NCI-H128 (cell line): Measurements from ENCODE around the gene LINS1.

Source experiments
- DNase-seq: peaks from one replicate; lab custom pipeline; 2025; ENCODE audit not compliant: unreplicated experiment; lab: John Stamatoyannopoulos, UW

LINS1 gene, protein sequence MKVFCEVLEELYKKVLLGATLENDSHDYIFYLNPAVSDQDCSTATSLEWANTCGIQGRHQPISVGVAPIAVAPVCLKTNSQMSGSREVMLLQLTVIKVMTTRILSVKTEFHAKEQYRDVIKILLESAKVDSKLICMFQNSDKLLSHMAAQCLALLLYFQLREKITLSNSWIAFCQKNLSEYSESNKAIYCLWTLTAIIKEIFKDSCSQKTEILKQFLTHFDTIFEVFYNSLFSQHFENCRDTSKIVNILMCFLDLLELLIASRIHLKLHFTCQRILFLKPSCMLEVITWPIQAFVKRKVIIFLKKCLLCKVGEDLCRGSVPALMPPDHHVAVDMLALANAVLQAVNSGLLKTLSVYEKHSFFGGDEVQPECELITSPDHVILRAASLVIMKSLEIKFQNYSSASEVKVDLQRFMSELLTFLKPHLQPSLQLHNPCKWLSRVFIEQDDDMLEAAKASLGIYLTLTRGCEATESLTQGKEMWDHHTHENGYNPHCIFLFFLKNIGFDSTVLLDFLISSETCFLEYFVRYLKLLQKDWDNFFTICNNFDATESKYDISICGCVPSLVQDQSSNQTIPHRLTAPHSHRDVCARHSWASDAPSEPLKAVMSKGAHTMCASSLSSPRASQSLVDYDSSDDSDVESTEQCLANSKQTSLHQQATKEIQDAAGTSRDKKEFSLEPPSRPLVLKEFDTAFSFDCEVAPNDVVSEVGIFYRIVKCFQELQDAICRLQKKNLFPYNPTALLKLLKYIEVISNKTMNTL

DNA sequence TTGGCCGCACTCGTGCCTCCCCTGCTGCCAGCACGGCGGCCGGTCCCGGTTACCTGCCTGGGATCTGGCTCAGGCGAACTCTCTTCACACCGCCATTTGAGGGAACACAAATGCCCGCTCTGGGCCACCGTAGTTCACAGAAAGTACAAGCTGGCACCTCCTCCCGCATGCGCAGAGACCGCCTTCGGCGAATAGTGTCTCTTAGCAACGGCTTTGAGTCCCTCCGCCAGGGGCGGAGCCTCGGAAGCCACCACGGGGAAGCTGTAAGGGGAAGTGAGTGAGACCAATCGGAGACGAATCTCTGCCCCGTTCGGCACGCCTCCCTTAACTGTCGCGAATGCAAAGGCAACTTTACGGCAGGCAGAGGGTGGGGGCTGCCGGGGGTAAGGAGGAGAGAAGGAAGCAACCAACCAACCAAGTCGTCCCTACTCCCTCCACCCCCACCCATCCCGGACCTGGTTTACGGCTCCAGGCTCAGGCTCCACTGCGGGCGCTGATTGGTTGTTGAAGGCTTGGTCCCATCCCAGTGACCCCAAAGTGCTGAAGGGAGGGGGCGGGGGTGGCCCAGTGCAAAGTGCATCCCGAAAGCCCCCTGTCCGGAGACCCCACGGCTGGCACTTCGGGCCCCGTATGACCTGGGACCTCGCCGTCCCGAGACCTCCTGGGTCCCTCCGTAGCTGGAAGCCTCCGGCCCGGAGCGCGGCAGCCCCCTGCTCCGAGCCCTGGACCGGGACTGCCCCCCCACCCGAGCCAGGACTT, at the start of gene LINS1, which contains the start of gene ASB7:
Gene LINS1 (minus strand): TSS at position 121 of the 759 bp plus-strand sequence. CDS start 21,342 bp downstream, outside the sequence.
Gene ASB7 (plus strand): TSS at position 526 of the 759 bp plus-strand sequence. CDS start 9,628 bp downstream, outside the sequence.
- peak; percentile 99 for DNase-seq

DNA sequence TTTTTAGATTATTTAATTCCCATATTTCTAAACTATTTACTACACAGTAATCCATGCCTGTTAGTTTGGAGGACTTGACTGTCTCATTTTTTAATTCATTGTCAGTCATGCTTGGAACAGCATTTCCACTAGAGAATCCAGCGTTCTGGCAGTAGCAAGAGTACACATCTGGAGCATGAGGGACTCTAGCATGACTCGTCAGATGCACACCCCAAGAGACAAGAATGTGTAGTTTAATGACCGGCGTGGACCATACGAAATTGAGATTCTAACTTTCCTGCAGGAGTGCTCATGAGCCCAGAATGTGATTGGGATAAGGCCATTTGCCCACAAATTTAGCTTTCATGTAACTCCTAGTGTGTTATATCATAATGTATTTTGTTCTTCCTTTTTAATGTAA, 49.3 kb upstream of the LINS1 start:
- no peak for DNase-seq

DNA sequence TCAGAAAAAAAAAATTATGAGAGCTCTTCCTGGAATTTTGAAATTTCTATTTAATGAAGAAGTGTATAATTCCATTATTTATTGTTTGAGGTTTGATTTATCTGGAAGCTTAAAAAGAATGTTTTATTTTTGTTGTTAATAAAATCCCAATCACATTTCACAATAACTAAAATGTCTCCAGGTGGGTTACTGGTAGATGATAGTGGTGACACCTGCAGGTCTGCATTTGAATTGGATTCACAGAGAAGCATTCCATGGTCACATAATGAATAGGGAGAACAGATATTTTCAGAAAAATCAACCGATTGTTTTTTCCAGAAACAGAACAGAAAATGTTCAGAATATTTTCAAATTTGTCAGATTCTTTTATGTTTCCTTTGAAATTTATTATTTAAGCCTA, 48.7 kb upstream of the LINS1 start:
- DNase-seq = no peak

DNA sequence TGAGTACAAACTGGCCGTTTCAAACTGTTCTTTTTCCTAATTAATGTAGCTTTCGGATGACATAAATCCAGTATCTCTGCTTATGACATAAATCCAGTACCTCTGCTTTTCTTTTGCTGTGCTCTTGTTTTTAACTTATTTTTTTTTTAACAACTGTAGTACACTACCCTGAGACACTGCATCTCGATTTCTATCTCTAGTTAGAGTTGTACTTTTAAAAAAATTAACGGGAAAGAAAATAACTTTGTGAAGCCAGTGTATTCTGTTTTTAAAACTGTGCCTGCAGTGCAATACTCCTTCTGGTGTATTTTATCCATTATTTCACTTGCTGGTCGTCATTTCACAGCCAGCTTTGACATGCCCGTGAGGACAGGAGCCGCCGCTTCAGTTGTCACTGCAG, 47.0 kb upstream of the LINS1 start:
- DNase-seq = no peak

DNA sequence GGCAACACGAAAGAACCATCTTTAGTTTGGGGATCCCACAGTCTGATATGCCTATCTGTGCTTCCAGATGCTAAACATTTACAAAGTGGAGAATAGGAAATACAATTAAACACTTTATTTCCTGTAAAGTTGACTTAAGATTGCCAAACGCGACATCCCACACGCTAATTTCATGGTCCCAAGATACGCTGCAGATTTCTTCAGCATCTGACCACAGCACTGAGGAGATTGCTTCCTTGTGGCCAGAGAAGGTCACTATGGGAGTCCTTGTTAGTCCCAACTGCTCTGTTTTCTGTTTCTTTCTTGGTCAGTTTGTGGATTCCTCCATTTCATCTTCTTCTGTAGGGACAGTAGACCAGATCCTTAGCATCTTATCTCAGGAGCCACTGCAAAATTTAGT, 43.7 kb upstream of the LINS1 start:
- no peak for DNase-seq

DNA sequence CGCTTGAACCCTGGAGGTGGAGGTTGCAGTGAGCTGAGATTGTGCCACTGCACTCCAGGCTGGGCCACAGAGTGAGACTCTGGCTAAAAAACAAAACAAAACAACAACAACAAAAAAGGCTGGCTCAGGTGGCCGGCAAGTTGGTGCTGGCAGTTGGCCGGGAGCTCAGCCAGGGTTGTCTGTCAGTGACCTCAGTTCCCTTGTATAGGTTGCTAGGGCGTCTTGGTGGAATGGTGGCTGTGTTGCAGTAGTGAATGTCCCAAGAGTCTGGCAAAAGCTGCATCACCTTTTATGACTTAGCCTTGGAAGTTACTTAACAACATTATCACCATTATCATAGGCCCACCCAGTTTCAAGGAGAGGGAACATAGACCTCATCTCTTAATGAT, 41.0 kb upstream of the LINS1 start:
- DNase-seq = no peak

DNA sequence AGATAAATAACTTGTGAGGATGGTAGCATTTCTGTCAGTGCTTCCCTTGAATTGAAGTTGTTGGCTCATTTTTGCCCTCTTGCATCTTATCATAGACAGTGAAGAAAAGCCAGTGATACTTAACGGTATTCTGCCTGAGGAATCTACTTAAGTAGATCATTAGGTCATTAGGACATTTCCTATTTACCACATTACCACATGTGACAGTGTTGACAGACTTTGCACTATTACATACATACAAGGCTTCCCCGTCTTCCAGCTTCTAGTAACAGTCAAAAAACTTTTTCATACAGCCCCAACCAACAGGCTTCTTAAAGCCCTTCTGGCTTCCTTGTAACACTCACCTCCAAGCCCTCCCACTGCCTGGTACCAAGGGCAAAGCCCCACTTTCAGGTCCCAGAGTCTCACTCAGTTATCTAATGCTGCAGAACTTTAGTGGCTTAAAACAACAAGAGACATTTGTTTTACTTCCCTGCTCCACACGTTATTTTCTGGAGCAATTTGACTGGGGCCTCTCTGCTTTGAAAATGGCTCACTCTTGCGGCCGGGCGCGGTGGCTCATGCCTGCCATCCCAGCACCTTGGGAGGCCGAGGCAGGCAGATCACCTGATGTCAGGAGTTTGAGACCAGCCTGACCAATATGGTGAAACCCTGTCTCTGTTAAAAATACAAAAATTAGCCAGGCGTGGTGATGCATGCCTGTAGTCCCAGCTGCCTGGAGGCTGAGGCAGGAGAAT, 40.4 kb upstream of the LINS1 start:
- no peak for DNase-seq

DNA sequence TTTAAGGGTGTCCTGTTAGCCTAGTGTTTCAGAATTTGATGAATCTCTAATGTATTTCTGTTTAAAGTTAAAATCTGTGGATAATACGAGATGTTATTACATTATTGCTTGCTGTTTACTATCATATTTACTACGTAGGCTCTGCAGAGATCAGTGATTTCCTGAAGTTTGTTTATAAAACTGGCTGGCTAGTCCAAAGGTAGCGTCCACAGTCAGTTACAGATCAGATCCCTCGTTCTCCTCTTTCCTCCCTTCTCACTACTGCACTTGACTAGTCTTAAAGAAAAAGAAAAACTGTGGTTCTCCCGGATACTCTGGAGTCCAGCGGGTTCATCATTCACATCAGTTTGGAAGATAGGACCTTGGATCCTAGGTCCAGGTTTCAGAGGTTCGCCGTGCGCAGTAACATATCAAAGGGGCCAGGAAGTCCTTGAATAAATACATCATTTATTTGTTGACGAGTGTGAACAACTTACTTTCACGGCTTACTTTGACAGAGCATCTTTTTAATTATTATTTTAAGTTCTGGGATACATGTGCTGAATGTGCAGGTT, 36.3 kb upstream of the LINS1 start:
- DNase-seq = no peak

DNA sequence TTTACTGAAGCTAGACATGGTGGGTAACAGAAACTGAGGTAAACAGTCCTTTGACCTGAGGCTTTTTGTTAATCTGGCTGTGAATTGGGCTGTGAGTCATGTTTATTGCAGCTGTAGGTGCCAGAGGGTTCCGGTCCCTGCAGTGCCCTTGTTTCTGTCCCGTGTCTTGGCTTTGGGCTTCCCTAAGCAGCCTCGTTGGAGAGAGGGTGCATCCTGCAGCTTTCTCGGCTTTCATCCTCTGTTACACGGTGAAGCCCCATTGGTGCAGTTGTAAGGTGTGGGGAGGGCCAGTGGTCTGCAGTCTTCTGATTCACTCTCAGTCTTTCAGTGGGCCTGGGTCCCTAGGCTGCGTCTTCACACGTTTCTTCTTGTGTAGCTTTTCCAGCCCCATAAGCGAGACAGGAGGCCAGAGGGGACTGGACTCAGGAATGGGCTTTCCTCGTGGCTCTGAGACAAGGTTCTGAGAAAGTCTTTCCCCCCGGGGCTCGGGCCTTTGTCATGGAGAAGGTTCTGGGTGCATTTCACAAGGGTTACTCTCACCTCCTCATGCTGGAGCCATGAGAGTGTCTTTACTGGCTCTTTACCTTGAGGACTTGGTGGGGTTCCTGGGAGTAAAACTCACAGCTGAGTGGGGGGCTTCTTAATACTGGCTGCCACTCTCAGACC, 33.6 kb upstream of the LINS1 start:
- no peak for DNase-seq

DNA sequence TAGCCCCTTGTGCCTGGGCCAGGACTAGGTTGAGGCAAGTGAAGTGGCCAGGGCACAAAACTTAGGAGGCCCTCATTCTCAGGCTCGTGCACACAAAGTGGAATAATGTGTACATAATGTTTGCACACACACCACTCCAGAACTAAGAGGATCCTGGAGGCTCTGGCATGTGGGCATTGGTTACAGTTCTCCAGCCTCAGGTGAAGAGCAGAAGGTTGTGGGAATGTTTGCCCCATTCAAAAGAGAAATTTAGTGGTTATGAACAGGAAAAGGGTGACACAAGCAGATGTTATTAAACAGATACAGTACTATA, 31.7 kb upstream of the LINS1 start:
- no peak for DNase-seq

DNA sequence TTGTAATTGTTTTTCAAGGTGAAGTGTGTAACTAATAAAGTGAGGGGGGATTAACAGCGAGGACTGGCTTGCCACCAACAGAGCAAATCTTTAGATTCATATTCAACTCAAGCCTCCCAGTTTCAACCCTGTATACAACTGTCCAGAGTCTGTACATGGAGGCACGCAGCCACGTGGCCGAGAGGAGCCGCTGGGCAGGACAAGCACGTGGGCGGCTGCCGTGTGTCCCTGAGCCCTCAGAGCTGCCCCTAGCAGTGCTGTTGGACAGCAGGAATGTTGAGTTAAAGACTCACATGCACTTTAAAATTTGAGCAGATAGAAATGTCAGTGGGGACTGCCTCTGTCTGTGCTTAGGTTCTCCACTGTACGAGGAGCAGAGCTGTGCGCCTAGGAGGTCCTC, 29.8 kb upstream of the LINS1 start:
- DNase-seq = no peak

DNA sequence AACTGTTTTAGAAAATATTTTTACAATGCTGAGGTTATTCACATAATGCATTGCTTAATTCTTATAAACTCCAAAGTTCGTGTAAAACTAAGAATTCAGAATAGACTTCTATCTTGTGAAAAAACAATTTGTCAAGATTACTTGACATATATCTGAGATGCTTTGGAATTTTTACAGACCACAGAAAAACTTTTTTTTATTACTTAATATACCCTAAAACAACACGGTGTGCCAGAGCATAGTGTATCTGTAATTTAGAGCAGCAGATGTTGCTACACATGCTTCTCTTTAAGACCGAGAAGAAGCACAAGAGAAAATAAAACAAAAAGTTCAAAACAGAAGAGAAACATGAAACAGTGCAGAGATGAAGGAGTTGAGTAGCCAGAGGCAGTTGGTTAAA, 26.8 kb upstream of the LINS1 start:
- DNase-seq = no peak

DNA sequence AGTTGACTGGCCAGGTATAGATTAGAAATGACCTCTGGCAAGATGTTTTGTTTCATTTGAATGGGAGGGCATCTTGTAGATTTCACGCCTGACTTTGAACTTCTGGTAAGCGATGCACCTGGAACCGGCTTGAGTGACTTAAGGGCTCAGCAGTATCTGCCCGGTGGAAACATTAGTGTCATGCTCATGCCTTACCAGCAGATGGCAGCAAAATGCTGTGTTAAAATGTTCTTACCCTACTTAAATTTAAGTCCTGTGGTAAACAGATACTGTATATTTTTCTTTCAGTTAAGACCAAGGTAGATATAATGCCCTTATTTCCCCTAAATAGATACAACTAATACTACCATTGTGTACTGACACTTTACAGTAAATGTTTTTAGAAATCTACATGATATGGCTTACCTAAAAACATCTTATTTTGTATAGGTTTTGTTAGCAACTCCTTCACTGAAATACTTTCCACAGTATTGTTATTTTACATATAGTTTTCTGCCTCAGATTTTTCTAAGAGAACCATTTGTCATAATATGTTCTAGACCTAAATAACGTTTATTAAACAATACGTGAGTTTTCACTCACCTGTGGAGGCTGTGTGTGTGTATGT, 25.9 kb upstream of the LINS1 start:
- peak; percentile 14 for DNase-seq

DNA sequence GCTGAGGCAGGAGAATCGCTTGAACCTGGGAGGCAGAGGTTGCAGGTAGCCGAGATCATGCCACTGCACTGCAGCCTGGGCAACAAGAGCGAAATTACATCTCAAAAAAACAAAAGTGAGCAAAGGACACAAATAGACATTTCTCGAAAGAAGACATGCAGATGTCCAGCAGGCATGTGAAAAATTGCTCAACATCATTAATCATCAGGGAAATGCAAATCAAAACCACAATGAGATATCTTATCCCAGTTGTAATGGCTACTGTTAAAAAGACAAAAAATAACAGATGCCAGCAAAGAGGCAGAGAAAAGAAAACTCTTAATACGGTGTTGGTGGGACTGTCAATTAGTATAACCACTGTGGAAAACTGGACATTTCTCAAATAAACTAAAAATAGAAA, 21.3 kb upstream of the LINS1 start:
- DNase-seq = no peak

DNA sequence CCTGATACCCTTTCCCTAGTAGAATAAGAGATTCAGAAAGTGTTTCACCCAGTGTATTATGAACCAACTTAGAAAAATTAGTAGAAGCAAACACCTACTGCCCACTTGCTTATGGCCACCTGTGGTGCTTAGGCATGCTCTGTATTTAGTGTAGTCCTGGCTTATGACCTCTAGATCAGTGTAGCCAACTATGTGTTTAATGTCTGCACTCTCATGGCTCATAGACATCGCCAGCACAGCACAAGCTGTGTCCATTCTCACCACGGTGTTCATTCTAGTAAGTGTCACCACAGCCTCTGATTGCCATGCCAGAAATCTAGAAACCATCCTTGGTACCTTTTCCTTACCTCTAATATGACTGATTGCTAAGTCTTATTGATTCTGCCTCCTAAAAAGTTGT, 14.7 kb upstream of the LINS1 start:
- DNase-seq = no peak

DNA sequence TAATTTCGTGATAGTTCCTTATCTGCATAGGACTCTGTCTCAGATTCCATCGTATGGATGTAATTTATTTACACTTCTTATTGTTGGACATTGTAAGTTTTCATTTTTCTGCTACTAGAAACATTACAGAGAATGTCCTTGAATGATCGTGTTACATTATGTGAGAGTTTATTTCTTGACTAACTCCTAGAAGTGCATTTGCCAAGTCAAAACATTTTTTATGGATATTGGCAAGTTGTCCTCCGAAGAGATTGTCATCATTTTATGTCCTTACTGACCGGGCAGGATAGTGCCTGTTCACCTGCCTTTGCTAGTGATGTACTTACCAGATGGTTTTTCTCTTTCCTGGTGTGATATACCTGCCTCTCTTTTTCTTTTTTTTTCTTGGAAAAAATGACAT, 13.8 kb upstream of the LINS1 start:
- DNase-seq = no peak

DNA sequence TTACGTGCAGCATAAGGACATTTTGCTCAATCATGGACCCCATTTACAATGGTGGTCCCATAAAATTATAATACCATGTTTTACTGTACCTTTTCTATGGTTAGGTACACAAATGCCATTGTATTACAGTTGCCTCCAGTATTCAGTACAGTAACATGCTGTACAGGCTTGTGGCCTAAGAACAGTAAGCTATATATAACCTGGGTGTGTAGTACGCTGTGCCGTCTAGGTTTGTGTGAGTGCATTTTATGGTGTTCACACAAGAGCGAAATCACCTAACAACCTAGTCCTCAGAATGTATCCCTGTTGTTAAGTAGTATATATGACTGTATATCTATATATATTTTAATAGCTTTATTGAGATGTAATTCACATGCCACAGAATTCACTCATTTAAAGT, 12.9 kb upstream of the LINS1 start:
- DNase-seq = no peak

DNA sequence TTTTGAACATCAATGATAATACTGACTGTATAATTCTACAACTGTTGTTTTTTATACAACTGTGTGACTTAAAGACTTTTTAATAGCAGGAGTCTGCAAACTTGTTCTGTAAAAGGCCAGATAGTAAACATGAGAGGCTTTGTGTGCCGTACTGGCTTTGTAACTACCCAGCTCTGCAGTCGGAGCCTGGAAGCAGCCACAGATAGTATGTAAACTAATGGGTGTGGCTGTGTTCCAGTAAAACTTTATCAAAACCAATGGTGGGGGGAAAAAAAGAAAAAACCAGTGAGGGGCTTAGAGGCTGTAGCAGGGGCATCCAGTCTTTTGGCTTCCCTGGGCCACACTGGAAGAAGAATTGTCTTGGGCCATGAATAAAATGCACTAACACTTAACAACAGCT, 12.4 kb upstream of the LINS1 start:
- no peak for DNase-seq

DNA sequence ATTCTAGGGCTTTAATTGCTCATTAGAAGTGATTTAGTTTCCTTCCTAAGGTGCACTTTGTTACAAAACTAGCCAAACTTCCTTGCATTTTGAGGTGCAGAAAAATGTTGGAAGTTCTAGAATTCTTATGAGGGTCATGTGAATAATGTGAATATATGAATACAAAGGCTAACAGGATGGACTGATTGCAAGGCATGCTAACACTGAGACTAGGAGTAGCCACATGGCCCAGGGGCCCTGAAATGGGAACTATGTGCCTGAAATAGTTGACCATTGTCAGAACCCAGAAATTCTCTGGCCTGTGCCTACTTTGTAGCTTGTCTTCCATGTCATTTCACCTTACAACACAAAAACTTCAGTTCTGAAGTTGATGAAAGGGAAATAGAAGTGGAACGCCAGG, 11.2 kb upstream of the LINS1 start:
- DNase-seq = no peak

DNA sequence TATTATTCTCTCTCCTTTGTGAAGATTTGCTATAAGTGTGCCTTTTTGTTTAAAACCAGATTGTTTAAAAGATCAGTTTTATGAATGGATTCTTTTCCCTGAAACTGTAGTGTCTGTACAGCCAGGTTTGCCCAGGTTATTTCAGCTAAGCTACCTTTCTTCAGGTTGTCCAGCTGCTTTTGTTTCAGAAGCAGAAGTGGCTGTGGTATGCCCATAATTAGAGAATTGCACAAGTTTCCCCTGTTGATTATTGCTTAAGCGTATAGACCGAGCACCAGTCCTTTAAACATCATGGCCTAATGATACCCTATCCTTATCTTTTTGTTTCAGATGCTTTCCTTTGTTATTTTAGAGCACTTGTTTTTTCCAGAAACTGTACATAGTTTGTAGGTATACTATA, 10.6 kb upstream of the LINS1 start:
- no peak for DNase-seq
